ENCODE results near the gene TTC39B. TPM values are rescaled to one million over a fixed set of nuclear protein-coding genes. Genes with fewer than 3 reads are reported as not detected.

The TTC39B gene
- polyA plus RNA-seq, 3 donors from 2014 or later: 3.8 to 10.4 (median 7.9) TPM

DNA sequence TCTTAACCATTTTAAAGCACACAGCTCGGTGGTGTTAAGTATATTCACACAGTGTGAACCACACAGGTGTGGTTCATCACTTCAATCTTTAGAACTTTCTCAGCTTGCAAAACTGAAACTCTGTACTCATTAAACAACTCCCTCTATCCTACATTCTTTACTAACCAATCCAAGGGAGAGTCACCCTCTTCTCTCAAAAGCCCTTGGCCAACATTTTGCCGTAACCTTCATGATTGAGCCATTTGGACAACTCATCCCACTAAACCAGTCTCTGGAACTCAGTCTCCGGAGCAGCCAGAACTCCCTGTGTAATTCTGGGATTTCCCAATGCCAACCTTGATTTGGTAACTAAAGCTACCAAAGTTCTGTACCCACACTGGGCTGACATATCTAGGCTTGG, 84.7 kb downstream of the TTC39B start:
- H3K4me3 Mint-ChIP-seq: peak overlapping the region in 1 of 5 donors; percentile 0
- H3K9me3 Mint-ChIP-seq: peaks cover 0 to 4% (median 0%) of the 10 kb centered on the region in 6 donors
- peaks cover 6 to 21% (median 17%) of the 10 kb centered on the region in 3 donors for H3K36me3 Mint-ChIP-seq
- peaks cover 18 to 60% of the 10 kb centered on the region in 2 donors for H3K4me1 Mint-ChIP-seq
- DNase-seq: no peak
- no peak overlapping the region for H3K27ac Mint-ChIP-seq
- H3K27me3 Mint-ChIP-seq (ENCODE audit: low read depth in 3 of 3): no peaks in the 10 kb centered on the region

DNA sequence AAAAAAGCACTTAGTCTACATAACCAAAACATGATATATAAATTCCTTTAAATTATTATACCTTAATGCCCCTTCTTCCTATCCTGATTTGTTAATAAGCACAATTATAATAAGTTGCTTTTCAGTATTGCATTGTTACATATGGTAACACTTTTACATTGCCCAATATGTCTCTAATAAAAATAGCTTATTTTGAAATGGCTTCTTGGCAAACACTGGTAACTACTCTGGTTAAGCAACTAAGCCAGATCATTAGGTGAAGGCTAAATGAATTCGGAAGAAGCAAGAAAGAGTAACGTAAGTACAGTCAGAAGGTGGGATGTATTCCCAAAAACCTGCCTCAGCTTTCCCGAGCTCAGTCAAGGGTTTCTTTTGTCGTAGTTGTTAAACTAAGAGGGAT, 85.3 kb downstream of the TTC39B start:
- DNase-seq: no peak
- H3K27ac Mint-ChIP-seq: no peak overlapping the region
- peaks cover 6 to 21% (median 17%) of the 10 kb centered on the region in 3 donors for H3K36me3 Mint-ChIP-seq
- no peaks in the 10 kb centered on the region for H3K27me3 Mint-ChIP-seq (ENCODE audit: low read depth in 3 of 3)
- H3K4me3 Mint-ChIP-seq: peak overlapping the region in 1 of 5 donors; percentile 0
- H3K9me3 Mint-ChIP-seq: peaks cover 0 to 4% (median 0%) of the 10 kb centered on the region in 6 donors
- H3K4me1 Mint-ChIP-seq: peaks cover 18 to 58% of the 10 kb centered on the region in 2 donors

DNA sequence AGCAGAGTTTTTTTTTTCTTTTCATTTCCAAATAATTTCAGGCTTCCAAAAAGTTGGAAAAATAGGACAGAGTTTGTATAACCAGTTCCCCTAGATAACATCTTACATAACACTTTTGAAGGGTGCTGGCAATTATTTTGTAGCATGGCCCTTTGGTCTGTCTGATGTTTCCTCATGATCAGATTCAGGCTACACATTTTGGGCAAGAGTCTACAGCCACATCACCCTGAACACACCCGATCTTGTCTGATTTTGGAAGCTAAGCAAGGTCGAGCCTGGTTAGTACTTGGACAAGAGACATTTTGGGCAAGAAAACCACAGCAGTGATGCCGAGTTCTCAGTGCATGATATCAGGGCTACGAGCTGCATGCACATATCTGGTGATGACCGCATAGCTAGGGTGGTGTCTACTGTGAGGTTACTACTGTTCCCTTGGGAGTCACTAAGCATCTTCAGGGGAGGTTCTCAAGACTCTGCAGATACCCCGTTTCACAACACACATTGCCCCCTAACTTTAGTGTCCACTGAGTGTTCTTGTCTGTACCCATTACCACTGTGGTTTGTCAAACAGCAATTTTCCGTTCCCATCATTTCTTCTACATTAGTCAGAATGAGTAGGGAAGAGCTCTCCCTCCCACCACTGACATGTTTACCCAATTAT, 86.2 kb downstream of the TTC39B start:
- no peak for DNase-seq
- Mint-ChIP-seq H3K36me3 (peaks cover 6 to 23% (median 17%) of the 10 kb centered on the region in 3 donors), H3K9me3 (peaks cover 0 to 4% (median 0%) of the 10 kb centered on the region in 6 donors), H3K4me3 (no peak overlapping the region), H3K4me1 (peaks cover 23 to 59% of the 10 kb centered on the region in 2 donors), H3K27me3 (ENCODE audit: low read depth in 3 of 3) (no peaks in the 10 kb centered on the region), H3K27ac (peak overlapping the region in 2 of 6 donors; percentile 3 to 11)

DNA sequence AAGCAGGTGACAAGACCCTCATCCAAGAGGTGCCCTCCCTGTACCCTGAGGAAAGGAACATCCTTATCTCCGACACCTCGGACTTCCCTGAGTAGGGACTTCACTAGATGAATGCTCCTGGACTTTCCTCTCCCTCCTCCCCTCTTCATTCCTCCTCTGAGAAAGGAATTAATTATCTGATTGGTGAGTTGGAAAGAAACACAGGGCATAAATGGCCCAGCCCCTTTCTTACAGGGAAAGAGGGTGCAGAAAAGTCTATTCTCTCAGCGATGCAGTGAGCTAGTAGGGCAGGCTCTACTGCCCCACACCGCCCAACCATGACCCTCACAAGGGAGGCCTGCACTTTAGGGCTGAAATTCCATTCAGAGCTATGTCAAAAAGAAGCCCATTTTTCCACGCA, 87.5 kb downstream of the TTC39B start:
- Mint-ChIP-seq H3K27ac (no peak overlapping the region), H3K4me3 (no peak overlapping the region), H3K36me3 (peaks cover 6 to 20% (median 17%) of the 10 kb centered on the region in 3 donors)

DNA sequence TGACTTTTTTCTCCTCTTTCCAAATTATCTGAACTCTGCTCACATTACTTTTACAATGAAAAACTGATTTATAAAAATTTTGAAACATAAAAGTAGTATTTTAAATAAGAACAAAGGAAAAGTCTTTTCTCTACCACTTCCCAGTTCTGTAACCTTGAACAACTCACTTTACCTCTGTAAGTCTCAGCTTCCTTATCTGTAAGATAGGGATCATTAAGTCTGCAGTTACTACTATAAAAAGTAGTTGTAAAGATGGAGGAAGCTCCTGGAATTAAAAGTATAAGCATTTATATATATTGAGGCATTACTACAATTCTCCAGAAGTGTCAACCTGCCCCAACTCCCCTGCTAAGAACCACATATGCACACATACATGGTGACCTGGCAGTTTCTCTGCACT, 88.0 kb downstream of the TTC39B start:
- Mint-ChIP-seq H3K27ac (no peak overlapping the region), H3K36me3 (peaks cover 4 to 16% (median 13%) of the 10 kb centered on the region in 3 donors), H3K27me3 (ENCODE audit: low read depth in 3 of 3) (no peaks in the 10 kb centered on the region), H3K4me1 (peaks cover 28 to 65% of the 10 kb centered on the region in 2 donors), H3K9me3 (no peaks in the 10 kb centered on the region), H3K4me3 (no peak overlapping the region)
- no peak for DNase-seq

More for the DNA sequence above, 87.5 kb downstream of the TTC39B start:
- no peak for DNase-seq
- Mint-ChIP-seq H3K4me1 (peaks cover 28 to 66% of the 10 kb centered on the region in 2 donors), H3K27me3 (ENCODE audit: low read depth in 3 of 3) (no peaks in the 10 kb centered on the region), H3K9me3 (peaks cover 0 to 1% (median 0%) of the 10 kb centered on the region in 6 donors)

DNA sequence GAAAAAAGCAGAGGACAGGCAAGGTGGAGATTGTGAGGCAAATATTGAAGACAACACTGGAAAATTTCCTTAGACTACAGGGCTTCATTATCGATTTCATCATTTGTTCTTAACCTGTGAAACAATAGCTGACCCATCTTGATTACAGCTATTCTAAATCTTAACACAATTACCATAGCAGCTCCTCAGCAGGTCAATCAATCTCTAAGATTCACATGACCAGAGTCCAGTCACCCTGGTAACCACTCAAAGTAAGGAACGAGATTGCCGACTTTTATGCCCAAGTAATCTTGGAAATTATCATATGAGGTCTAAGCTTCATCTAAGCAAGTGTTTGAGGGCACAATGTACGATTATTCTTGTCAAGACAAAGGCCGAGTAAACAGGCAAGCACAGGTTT, 93.8 kb downstream of the TTC39B start:
- H3K27ac Mint-ChIP-seq: peak overlapping the region in 1 of 6 donors; percentile 59
- peaks cover 8 to 27% (median 12%) of the 10 kb centered on the region in 3 donors for H3K36me3 Mint-ChIP-seq
- no peak for DNase-seq
- H3K4me3 Mint-ChIP-seq: no peak overlapping the region
- no peaks in the 10 kb centered on the region for H3K27me3 Mint-ChIP-seq (ENCODE audit: low read depth in 3 of 3)
- no peaks in the 10 kb centered on the region for H3K9me3 Mint-ChIP-seq
- H3K4me1 Mint-ChIP-seq: peaks cover 12 to 37% of the 10 kb centered on the region in 2 donors

DNA sequence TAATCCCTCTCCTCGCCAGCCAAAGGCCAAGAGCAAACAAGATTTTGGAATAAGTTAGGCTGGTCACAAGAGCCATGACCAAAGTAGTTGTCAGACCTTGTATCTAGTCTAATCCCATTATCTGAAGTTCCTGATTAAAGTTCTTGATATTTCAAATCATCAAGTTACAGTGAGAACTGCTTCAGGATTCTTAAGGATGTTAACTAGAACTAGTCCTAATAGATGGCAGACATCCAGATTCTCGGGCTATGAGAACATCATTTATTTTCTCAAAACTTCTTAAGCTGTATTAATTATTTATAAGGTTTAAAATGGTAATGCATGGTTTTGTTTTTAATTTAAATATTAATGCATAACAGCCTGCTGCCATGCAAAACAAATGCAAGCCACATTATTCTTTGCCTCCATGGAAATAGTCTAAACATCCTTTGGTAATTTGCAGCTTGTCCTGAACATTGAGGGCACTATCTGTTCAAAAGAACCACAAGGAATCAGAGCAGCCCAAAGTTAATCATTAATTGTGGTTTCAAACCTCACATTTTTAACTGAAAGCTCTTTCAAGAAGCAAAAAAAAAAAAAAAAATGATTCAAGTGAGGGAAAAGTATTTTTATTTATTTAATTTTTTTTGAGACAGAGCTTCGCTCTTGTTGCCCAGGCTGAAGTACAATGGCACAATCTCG, 95.1 kb downstream of the TTC39B start:
- H3K36me3 Mint-ChIP-seq: peaks cover 12 to 30% (median 12%) of the 10 kb centered on the region in 3 donors
- peaks cover 15 to 38% of the 10 kb centered on the region in 2 donors for H3K4me1 Mint-ChIP-seq
- H3K27ac Mint-ChIP-seq: peak overlapping the region in 1 of 6 donors; percentile 51
- H3K9me3 Mint-ChIP-seq: no peaks in the 10 kb centered on the region
- DNase-seq: no peak
- peaks cover 0 to 3% (median 0%) of the 10 kb centered on the region in 3 donors for H3K27me3 Mint-ChIP-seq (ENCODE audit: low read depth in 3 of 3)
- H3K4me3 Mint-ChIP-seq: no peak overlapping the region

DNA sequence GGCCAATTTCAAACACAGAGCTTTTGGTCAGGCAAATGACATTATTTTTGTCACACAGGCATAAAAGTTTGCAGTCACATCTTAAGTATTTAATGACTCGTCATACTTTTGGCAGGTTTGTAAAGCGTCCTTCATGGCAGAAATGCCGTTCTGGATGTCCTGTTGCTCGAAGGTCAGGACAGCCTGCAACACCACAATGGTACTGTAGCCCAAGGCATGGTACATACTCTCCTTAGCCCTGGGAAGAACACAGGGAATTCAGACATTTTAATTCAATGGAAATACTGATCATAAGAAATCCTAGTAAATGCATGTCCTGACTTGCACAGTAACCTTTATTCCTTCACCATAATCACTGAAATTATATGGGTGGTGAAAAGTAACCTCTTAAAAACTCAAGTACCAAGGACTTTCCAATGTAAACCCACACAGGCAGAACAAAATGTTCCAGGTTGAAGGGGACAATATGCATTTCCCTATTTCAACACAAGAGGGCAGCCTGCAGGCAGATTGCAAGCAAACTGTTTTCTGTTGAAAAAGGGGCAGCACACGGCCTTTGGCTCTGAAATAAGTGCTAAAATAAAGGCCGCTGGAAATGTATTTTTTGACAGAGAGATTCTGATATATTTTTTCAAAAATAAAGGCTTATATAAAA, 95.7 kb downstream of the TTC39B start:
- H3K27me3 Mint-ChIP-seq (ENCODE audit: low read depth in 3 of 3): peaks cover 0 to 3% (median 0%) of the 10 kb centered on the region in 3 donors
- peaks cover 12 to 33% (median 12%) of the 10 kb centered on the region in 3 donors for H3K36me3 Mint-ChIP-seq
- H3K4me3 Mint-ChIP-seq: no peak overlapping the region

DNA sequence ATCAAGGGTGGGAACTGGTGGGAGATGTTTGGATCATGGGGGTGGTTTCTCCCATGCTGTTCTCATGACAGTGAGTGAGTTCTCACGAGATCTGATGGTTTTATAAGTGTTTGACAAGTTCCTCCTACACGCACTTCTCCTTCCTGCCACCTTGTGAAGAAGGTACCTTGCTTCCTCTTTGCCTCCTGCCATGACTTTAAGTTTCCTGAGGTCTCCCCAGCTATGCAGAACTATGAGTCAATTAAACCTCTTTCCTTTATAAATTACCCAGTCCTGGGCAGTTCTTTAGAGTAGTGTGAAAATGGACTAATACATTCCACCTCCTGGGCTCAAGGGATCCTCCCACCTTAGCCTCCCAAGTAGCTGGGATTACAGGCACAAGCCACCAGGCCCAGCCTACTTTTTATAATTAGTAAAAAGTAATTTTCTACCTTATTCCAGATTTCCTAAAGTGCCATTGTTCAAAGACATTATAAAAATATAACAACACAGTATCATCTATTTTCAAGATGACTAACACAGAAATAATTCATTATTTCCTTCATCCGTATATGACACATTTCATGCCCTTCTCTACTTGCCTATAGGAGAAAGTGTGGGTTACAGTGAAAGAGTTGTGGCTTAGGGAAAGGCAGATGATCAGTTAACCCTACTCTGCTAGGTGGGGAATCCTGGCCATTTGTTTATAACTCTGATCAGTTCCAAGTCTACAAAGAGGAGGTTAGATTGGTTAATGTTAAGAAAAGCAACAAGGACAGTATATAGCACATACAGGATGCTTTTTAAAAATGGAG, 99.9 kb downstream of the TTC39B start:
- H3K9me3 Mint-ChIP-seq: no peaks in the 10 kb centered on the region
- peaks cover 12 to 20% of the 10 kb centered on the region in 2 donors for H3K4me1 Mint-ChIP-seq
- peaks cover 0 to 3% (median 0%) of the 10 kb centered on the region in 3 donors for H3K27me3 Mint-ChIP-seq (ENCODE audit: low read depth in 3 of 3)
- H3K4me3 Mint-ChIP-seq: no peak overlapping the region
- H3K36me3 Mint-ChIP-seq: peaks cover 12 to 42% (median 13%) of the 10 kb centered on the region in 3 donors
- H3K27ac Mint-ChIP-seq: peak overlapping the region in 2 of 6 donors; percentile 28 to 62
- no peak for DNase-seq

More for the DNA sequence above, 95.7 kb downstream of the TTC39B start:
- H3K9me3 Mint-ChIP-seq: no peaks in the 10 kb centered on the region
- peaks cover 18 to 40% of the 10 kb centered on the region in 2 donors for H3K4me1 Mint-ChIP-seq
- no peak overlapping the region for H3K27ac Mint-ChIP-seq
- DNase-seq: peak; percentile 44 to 61 (median 55)

DNA sequence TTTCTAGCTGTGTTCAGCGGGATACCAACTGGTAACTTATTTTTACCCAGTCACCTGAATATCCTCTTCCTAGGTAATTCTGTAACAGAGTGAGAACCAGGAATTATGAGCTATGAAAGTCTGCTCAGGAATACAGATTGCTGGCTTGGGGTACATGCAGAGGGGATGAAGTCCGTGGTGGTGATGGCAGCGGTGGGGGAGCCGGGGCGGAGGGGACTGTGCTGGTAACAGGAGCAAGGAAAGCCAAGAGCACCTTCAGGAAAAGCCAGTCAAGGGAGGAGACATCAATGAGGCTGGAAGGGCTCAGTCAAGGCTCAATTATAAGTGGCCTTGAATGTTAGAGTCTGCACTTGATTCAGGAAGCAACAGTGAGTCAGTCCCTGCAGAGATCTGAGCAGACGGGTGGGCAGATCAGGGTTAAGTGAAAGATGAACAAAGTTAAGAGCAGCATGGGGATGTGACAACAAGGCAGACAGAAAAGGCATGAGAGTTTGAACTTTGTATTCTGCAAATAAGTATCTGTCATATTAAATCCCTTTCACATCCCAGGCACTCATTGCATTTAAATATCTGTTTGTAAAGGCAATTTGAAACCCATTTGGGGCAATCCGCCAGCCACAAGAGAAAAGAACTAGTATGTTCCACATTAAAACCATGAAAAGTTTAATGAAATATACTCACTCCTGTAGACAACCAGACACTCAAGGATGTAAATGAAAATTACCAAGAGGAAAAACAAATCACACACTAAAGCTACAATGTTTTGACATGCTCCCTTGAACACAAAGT, 101.2 kb downstream of the TTC39B start:
- peak overlapping the region in 3 of 6 donors; percentile 17 to 73 (median 65) for H3K27ac Mint-ChIP-seq
- peaks cover 12% of the 10 kb centered on the region in 2 donors for H3K4me1 Mint-ChIP-seq
- H3K9me3 Mint-ChIP-seq: no peaks in the 10 kb centered on the region
- no peak for DNase-seq
- H3K36me3 Mint-ChIP-seq: peaks cover 13 to 42% (median 16%) of the 10 kb centered on the region in 3 donors
- no peak overlapping the region for H3K4me3 Mint-ChIP-seq
- peaks cover 0 to 3% (median 0%) of the 10 kb centered on the region in 3 donors for H3K27me3 Mint-ChIP-seq (ENCODE audit: low read depth in 3 of 3)

DNA sequence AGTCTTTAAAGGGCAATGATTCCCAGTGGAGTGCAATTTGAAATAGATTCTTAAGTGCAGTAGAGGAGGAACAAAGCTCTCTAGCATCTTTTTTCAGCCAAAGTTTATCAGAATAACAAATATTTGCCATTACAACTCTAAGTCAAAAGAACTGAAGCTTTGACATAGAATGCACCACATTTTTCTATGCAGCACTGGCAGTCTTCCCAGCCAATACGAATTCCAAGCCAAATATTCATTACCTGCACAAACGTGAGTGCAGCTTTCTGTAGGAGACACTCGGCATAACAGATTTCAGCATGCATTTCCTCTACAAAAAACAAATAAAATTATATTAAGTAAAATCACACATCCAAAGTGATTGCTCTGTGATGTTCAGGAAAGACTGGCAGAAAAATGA, 103.4 kb downstream of the TTC39B start:
- no peak overlapping the region for H3K4me3 Mint-ChIP-seq
- no peak for DNase-seq
- no peaks in the 10 kb centered on the region for H3K9me3 Mint-ChIP-seq
- peaks cover 9 to 12% of the 10 kb centered on the region in 2 donors for H3K4me1 Mint-ChIP-seq
- H3K27me3 Mint-ChIP-seq (ENCODE audit: low read depth in 3 of 3): peaks cover 0 to 3% (median 0%) of the 10 kb centered on the region in 3 donors
- H3K36me3 Mint-ChIP-seq: peaks cover 11 to 29% (median 14%) of the 10 kb centered on the region in 3 donors
- no peak overlapping the region for H3K27ac Mint-ChIP-seq

DNA sequence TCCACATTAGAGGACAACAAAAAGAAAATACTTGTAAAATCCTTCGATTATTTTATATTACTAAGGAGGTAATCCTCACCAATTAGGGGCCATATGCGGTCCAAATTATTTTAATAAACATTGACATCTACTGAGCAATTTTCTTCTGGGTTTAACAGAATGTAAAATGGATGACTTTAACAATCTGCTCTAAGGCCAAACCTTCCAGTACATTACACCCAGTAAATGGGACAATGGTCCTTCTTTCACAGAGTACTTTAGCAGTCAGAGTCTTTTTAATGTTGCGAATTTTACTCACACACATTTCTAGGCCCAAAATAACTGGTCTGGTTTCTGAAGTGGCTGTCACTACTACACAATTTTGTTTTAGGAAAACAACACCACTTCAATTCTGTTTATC, 106.9 kb downstream of the TTC39B start:
- DNase-seq: no peak
- Mint-ChIP-seq H3K4me1 (peaks cover 0 to 6% of the 10 kb centered on the region in 2 donors), H3K4me3 (no peak overlapping the region), H3K9me3 (no peaks in the 10 kb centered on the region), H3K36me3 (peaks cover 18 to 43% (median 18%) of the 10 kb centered on the region in 3 donors), H3K27me3 (ENCODE audit: low read depth in 3 of 3) (no peaks in the 10 kb centered on the region), H3K27ac (no peak overlapping the region)

Measured in immature natural killer cell (primary cell).